Prostate gland (tissue), 2 donors: ENCODE data around the gene CROCC.
A peak's percentile ranks its signal among the peaks of the same experiment; 100 is the strongest.

Experiments used
- POLR2A ChIP-seq: fragments of 450-650 bp; IDR thresholded peaks from one replicate; pipeline ENCODE4 v1.6.1; 2016; ENCODE audit warnings: antibody characterized with exemption, mild to moderate bottlenecking
- POLR2AphosphoS5 ChIP-seq: sonication (generic); formaldehyde crosslinking; IDR thresholded peaks from one replicate; pipeline ENCODE4 v1.6.1; 2017; ENCODE audit warnings: antibody characterized with exemption
- TF ChIP-seq, protein P1 (sequence below), 4 experiments: fragments of 200-600 bp in 2 of 4; fragments of 450-650 bp in 2 of 4; sonication (generic) in 2 of 4; IDR thresholded peaks; 1 replicate in 3 of 4; 2 replicates in 1 of 4; pipeline ENCODE4 v1.5.1; 2016 to 2019; ENCODE audit warnings: antibody characterized with exemption in 4 of 4, mild to moderate bottlenecking in 2 of 4, moderate library complexity in 2 of 4

DNA sequence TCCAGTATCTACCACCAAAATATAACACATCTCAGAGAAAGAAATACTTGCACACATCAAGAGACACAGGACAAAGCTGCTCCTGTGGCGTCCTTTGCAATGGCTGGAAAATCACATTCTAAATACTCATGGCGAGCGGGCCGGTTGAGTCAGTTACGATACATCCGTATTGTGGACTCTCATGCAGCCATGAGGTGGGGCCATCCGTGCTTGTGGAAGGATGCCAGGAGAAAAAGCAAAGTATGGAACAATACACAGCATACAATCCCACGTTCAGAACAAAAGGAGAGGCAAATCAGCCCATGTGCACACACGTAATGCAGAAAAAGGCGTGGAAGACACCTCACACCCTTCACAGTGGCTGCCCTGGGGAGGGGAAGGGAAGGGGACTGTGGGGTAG, 76.9 kb downstream of the CROCC start:
- TF ChIP-seq POLR2A = no peak
- TF ChIP-seq, protein P1, sequence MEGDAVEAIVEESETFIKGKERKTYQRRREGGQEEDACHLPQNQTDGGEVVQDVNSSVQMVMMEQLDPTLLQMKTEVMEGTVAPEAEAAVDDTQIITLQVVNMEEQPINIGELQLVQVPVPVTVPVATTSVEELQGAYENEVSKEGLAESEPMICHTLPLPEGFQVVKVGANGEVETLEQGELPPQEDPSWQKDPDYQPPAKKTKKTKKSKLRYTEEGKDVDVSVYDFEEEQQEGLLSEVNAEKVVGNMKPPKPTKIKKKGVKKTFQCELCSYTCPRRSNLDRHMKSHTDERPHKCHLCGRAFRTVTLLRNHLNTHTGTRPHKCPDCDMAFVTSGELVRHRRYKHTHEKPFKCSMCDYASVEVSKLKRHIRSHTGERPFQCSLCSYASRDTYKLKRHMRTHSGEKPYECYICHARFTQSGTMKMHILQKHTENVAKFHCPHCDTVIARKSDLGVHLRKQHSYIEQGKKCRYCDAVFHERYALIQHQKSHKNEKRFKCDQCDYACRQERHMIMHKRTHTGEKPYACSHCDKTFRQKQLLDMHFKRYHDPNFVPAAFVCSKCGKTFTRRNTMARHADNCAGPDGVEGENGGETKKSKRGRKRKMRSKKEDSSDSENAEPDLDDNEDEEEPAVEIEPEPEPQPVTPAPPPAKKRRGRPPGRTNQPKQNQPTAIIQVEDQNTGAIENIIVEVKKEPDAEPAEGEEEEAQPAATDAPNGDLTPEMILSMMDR (IDR thresholded peaks at IDR 0.05) = no peak
- TF ChIP-seq POLR2AphosphoS5 = peak; percentile 56
